K562 (cell line): ENCODE data around the gene MRI1.

Experiments used
- CTCF ChIP-seq, 3 experiments: IDR thresholded peaks in 2 of 3; conservative IDR thresholded peaks in 1 of 3; 2 replicates each; pipeline ENCODE4 v1.5.1; 2011 to 2012; ENCODE audit warnings: low read length in 3 of 3, mild to moderate bottlenecking in 3 of 3, control low read depth in 2 of 3, improper control_type of control experiment in 1 of 3, inconsistent platforms in 1 of 3, low read depth in 1 of 3, mixed read lengths in 1 of 3, moderate library complexity in 1 of 3; ENCODE audit not compliant: insufficient read depth in 2 of 3
- DIDO1 ChIP-seq: fragments of 450-650 bp; IDR thresholded peaks from 2 replicates; pipeline ENCODE4 v1.6.1; 2016; ENCODE audit warnings: low read depth, missing biosample characterization, missing genetic modification characterization

DNA sequence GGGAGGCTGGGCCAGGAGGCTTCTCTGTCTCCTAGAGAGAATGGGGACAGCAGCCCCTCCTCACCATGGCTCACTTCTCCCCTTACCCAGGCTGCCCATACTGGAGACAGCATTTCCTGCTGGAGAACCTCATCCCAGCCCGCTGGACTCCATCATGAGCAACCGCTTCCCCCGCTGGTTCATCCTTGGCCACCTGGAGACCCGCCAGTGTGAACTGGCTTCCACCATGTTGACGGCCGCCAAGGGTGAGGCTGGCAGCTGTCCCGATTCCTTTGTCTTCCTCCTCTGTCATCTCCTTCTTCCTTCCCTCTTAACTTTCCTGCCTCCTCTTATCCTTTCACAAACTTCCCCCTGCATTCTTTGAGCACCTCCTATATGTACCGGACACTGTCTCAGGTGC is 58.9 kb downstream of the MRI1 start:
- TF ChIP-seq CTCF (IDR thresholded peaks at IDR 0.05 in 2 of 3, conservative IDR thresholded peaks at IDR 0.05 in 1 of 3; ENCODE audit: insufficient read depth in 2 of 3, low read depth in 1 of 3, low read length in 3 of 3) (no peak), DIDO1 (no peak)
